Activated naive CD4-positive, alpha-beta T cell treated with anti-CD3 and anti-CD28 coated beads, Interleukin-2, amount 50 U/mL, for 72 hours (primary cell): ENCODE data around the gene PSTPIP1. TPM values are rescaled to one million over a fixed set of nuclear protein-coding genes. Genes with fewer than 3 reads are reported as not detected.

Source experiments
- ATAC-seq, 2 donors: fragments of 150-1000 bp; cut with Tn5 transposase; 2 replicates each; pipeline ENCODE4 v1.10.0; 2021; ENCODE audit warnings: mild to moderate bottlenecking in 2 of 2, moderate library complexity in 2 of 2
- DNase-seq, 2 donors: peaks; one replicate each; pipeline ENCODE4 v3.0.0; 2021 to 2022; ENCODE audit warnings: low spot score in 2 of 2
- H3K27ac Mint-ChIP-seq, 2 donors: one replicate each; pipeline ENCODE4 v1.8.0; 2022; ENCODE audit warnings: mild to moderate bottlenecking in 2 of 2, mixed read lengths in 2 of 2
- H3K36me3 Mint-ChIP-seq, 2 donors: one replicate each; pipeline ENCODE4 v1.8.0; 2022; ENCODE audit warnings: mixed read lengths in 2 of 2
- H3K9me3 Mint-ChIP-seq, 2 donors: one replicate each; pipeline ENCODE4 v1.8.0; 2022; ENCODE audit warnings: mixed read lengths in 2 of 2
- total RNA-seq, 2 donors: library from RNA; stranded (reverse); gene quantifications; one replicate each; pipeline ENCODE4 v1.2.3, GENCODE V29; 2022

The PSTPIP1 gene
- total RNA-seq, 2 donors from 2014 or later = 95.5 to 149 TPM

GRCh38 chr15:77020348-77021087 is 25.6 kb downstream of the PSTPIP1 start:
- DNase-seq (no peak), ATAC-seq (no peak)
- H3K27ac Mint-ChIP-seq = peak overlapping the region; percentile 80 to 93
- H3K36me3 Mint-ChIP-seq = peaks cover 5 to 29% of the 10 kb centered on the region in 2 donors
- no peaks in the 10 kb centered on the region for H3K9me3 Mint-ChIP-seq

- ATAC-seq (no peak), DNase-seq (no peak)
- peak overlapping the region; percentile 55 to 95 for H3K27ac Mint-ChIP-seq
- H3K9me3 Mint-ChIP-seq = no peaks in the 10 kb centered on the region
- peaks cover 5 to 29% of the 10 kb centered on the region in 2 donors for H3K36me3 Mint-ChIP-seq
Measured at GRCh38 chr15:77021088-77021481, 26.2 kb downstream of the PSTPIP1 start.

GRCh38 chr15:77021803-77022381 is 27.0 kb downstream of the PSTPIP1 start:
- Mint-ChIP-seq H3K9me3 (no peaks in the 10 kb centered on the region), H3K36me3 (peaks cover 5 to 29% of the 10 kb centered on the region in 2 donors)

DNA sequence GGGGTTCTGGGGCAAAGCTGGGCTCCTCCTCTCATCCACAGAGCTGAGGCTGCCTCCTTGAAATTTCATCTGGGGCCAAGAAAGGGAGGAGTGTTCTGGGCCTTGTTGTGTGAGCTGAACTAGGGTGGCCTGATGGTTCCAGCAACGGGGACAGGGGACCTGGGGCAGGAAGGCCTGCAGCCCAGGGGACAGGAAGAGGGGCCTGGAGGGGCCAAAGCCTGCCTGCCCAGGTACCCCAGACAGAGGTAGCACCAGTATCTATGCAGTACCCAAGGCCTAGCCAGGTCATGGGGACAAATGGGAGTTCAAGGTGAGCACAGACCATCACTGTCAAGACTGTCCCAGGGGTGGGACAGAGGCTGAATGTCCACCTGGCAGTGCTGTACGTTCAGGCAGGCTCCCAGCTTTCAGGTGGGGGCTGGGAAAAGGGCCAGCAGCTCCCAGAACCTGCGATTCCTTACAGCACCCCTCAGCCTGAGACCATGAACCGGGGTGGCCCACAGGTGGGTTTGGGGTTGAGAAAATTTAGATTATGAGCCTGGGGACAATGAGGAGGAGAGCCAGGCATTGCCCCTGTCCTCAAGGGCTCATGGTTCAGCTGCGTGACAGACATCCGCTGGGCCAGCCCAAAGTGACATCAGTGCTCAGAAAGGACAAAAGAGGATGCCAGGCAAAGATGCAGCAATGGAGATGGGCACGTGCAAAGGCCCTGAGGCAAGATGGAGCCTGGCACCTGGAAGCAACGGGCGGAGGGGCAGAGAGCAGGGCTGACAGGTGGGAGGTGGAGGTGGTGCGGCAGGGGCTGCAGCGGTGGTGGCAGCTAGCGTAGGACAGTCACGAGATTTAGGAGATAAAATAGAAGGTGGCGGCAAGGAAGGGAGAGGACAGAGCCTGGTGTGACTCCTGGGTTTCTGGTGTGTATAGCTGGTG is 28.0 kb downstream of the PSTPIP1 start:
- peak overlapping the region; percentile 95 to 99 for H3K27ac Mint-ChIP-seq
- peaks cover 5 to 29% of the 10 kb centered on the region in 2 donors for H3K36me3 Mint-ChIP-seq
- ATAC-seq (no peak), DNase-seq (no peak)
- no peaks in the 10 kb centered on the region for H3K9me3 Mint-ChIP-seq

More at GRCh38 chr15:77021803-77022381, 27.0 kb downstream of the PSTPIP1 start:
- peak; percentile 66 to 86 for ATAC-seq
- peak overlapping the region; percentile 95 to 99 for H3K27ac Mint-ChIP-seq
- peak; percentile 32 to 72 for DNase-seq

DNA sequence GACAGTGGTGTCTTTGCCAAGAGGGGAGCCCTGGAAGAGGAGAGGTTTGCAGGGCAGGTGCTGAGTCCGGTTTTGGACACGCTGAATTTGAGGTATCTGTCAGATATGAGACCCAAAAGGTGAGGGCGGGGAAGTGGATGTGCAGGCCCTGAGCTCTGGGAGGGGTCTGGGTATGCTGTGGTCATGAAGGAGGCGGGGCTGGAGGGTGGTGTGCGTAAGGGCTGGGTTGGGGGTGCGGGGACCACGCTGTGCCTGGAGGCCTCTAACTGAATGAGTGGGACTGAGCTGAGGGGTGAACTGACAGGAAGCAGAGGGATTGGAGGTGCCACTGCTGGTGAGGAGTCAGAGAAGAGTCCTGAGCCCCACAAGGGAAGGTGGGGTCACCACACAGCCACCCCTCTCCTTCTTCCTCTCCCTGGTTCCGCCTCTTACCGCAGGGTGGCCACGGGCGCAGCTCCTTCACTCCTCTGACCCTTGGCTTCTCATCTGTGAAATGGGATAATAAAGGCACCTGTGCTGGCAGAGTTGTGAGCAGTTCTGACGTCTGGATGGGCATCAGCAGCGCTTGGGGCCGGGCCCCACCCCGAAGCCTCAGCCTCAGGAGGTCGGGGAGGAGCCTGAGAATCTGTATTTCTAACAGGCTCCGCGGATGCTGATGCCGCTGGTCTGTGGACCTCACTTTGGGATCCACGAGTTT is 28.8 kb downstream of the PSTPIP1 start:
- DNase-seq (peak in 1 of 2 donors; percentile 52), ATAC-seq (no peak)
- H3K36me3 Mint-ChIP-seq = peaks cover 5 to 29% of the 10 kb centered on the region in 2 donors
- H3K9me3 Mint-ChIP-seq = no peaks in the 10 kb centered on the region
- H3K27ac Mint-ChIP-seq = peak overlapping the region; percentile 89 to 95

DNA sequence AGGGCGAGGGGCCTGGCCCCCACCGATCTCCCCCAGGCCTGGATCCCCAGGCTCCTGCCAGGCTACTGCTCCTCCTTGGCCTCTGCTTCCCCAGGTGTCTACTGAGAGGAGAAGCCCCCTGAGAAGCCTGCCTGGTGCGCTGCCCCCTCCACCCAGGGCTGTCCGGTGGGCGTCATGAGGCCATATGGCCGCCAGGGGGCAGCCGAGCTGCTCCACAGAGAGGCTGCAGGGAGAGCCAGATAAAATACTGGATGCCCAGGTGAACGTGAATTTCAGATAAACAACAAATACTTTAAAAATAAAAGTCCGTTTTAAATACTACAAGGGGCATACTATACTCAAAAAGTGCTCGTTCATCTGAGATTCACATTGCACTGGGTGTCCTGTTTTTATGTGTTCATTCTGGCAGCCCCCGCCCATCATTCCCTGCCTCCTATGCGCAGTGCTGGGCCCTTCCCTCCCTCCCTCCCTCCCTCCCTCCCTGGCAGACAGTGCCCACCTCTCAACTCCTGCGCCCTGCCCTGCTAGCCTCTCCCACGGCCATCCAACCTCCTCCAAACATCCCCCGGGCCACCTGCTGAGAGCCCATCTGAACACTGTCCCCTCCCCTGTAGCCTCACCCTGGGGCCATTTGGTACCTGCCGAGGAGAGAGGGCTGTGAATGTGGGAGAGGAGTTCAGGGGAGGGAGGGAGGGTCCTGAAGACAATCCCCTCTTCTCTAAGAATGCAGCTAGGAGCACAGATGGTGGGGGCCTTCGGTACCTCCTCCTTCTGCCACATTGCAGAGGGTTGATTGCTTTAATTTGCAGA is 29.6 kb downstream of the PSTPIP1 start:
- Mint-ChIP-seq H3K36me3 (peaks cover 5 to 29% of the 10 kb centered on the region in 2 donors), H3K27ac (peak overlapping the region; percentile 65 to 95), H3K9me3 (no peaks in the 10 kb centered on the region)
- peak in 1 of 2 donors; percentile 42 for ATAC-seq
- peak; percentile 59 to 79 for DNase-seq

- H3K9me3 Mint-ChIP-seq = no peaks in the 10 kb centered on the region
- ATAC-seq (no peak), DNase-seq (peak in 1 of 2 donors; percentile 44)
- peak overlapping the region; percentile 42 to 98 for H3K27ac Mint-ChIP-seq
- peaks cover 5 to 21% of the 10 kb centered on the region in 2 donors for H3K36me3 Mint-ChIP-seq
Measured at GRCh38 chr15:77025083-77025901, 30.4 kb downstream of the PSTPIP1 start.

- Mint-ChIP-seq H3K9me3 (no peaks in the 10 kb centered on the region), H3K27ac (peak overlapping the region; percentile 42 to 87), H3K36me3 (peaks cover 5 to 20% of the 10 kb centered on the region in 2 donors)
- no peak for ATAC-seq
- peak in 1 of 2 donors; percentile 42 for DNase-seq
Measured at GRCh38 chr15:77025941-77026411, 31.1 kb downstream of the PSTPIP1 start.

DNA sequence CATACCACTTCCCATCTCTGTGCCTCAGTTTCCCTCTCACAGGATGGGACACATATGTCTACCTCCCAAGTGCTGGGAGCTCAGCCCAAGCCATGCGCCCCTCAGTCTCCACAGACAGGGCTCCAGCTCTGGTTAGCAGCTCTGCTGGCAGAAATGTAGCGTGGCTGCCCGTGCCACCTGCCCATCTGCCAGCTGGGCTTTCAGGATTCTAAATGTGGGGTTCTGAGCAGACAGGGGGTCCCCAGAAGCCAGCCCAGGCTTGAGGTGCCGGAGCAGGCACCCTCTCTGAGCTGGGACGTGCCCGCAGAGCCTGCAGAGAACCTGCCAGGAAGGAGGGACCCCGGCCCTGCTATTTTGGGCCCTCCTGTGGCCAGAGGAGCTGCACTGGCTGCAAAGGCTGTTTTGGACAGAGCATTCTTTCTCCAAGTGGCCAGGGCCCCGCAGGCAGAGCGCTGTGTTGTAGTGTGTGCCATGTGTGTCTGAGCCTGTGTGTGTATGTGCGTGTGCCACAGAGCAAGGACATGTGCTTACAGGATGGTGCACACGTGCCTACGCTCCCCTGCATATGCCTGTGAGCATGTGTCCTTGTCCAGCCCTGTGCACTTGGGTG is 31.7 kb downstream of the PSTPIP1 start:
- no peaks in the 10 kb centered on the region for H3K9me3 Mint-ChIP-seq
- peaks cover 5 to 20% of the 10 kb centered on the region in 2 donors for H3K36me3 Mint-ChIP-seq
- ATAC-seq = no peak
- H3K27ac Mint-ChIP-seq = peak overlapping the region; percentile 50 to 57
- DNase-seq = peak in 1 of 2 donors; percentile 45

GRCh38 chr15:77027111-77027696 is 32.3 kb downstream of the PSTPIP1 start:
- Mint-ChIP-seq H3K36me3 (peaks cover 2 to 14% of the 10 kb centered on the region in 2 donors), H3K27ac (peak overlapping the region; percentile 50 to 57), H3K9me3 (no peaks in the 10 kb centered on the region)
- peak in 1 of 2 donors; percentile 46 for DNase-seq
- ATAC-seq = no peak

- peak overlapping the region; percentile 57 to 68 for H3K27ac Mint-ChIP-seq
- no peak for ATAC-seq
- no peaks in the 10 kb centered on the region for H3K9me3 Mint-ChIP-seq
- peaks cover 0 to 10% of the 10 kb centered on the region in 2 donors for H3K36me3 Mint-ChIP-seq
- DNase-seq = peak in 1 of 2 donors; percentile 44
Measured at GRCh38 chr15:77027697-77028450, 32.9 kb downstream of the PSTPIP1 start.

- peak in 1 of 2 donors; percentile 44 for DNase-seq
- no peak for ATAC-seq
- H3K36me3 Mint-ChIP-seq = peaks cover 0 to 5% of the 10 kb centered on the region in 2 donors
- peak overlapping the region; percentile 57 to 68 for H3K27ac Mint-ChIP-seq
- no peaks in the 10 kb centered on the region for H3K9me3 Mint-ChIP-seq
Measured at GRCh38 chr15:77028451-77029165, 33.7 kb downstream of the PSTPIP1 start.
